GM19463 (cell line): ENCODE data around the gene PRTN3.
"Not testable (repeated sequence)": the region's sequence is repeated elsewhere in the genome, so short reads cannot be mapped to it uniquely, and the experiment has no call there.

Source experiments
- ATAC-seq: cut with Tn5 transposase; IDR thresholded peaks from one replicate; pipeline ENCODE4 v1.9.1; 2021; ENCODE audit warnings: mild to moderate bottlenecking, moderate library complexity; ENCODE audit not compliant: unreplicated experiment

PRTN3 gene

DNA sequence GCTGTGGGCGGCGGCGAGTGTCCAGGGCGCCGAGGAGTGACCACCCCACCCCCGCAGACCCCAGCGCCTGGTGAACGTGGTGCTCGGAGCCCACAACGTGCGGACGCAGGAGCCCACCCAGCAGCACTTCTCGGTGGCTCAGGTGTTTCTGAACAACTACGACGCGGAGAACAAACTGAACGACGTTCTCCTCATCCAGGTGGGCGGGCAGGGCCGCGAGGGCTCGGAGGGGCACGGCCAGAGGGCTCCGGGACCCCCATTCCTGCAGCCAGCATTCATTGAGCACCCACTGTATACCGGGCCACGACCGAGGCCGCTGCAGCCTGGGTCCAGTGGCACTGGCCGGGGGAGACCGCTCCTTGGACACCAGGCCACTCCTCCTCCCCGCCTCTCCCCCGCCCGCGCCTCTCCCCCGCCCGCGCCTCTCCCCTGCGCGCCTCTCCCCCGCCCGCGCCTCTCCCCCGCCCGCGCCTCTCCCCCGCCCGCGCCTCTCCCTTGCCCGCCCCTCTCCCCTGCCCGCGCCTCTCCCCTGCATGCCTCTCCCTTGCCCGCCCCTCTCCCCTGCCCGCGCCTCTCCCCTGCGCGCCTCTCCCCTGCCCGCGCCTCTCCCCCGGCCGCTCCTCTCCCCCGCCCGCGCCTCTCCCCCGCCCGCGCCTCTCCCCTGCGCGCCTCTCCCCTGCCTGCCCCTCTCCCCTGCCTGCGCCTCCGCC is 3.2 kb downstream of the PRTN3 start:
- no peak for ATAC-seq

DNA sequence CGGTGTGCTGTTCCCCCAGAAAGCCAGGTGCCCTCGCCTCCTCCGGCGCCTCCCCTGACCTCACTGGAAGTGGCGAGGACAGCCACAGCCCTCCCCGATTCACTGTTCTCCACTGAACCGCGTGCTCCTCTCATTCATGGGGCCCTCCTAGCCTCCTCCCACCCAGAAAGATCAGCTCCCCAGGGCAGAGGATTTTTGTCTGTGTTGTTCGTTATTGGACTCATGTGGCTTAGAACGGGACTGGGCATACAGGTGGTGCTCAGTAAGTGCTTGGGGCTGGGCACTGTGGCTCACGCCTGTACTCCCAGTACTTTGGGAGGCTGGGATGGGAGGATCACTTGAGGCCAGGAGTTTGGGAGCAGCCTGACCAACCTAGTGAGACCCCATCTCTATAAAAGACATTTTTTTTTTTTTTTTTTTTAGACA is 3.8 kb downstream of the PRTN3 start:
- ATAC-seq: no peak

DNA sequence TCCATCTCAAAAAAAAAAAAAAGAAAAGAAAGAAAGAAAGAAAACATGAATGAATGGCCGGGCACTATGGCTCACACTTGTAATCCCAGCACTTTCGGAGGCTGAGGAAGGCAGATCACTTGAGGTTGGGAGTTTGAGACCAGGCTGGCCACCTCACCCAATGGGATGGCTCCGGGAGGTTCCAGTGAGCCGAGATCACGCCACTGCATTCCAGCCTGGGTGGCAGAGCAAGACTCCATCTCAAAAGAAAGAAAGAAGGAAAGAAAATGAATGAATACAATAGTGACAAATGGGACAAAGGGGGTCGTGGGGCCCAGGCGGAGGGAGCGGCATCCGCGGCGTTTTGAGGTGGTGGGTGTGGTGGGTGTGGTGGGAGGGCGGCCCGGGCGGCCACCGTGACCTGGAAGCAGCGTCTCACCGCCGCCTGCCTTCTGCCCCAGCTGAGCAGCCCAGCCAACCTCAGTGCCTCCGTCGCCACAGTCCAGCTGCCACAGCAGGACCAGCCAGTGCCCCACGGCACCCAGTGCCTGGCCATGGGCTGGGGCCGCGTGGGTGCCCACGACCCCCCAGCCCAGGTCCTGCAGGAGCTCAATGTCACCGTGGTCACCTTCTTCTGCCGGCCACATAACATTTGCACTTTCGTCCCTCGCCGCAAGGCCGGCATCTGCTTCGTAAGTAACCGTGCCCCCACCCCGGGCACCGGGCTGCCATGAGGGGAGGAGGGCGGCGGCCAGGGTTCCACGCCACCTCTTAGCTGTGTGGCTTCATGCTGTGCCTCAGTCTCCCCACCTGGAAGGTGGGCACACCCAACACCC is 5.1 kb downstream of the PRTN3 start:
- no peak for ATAC-seq

DNA sequence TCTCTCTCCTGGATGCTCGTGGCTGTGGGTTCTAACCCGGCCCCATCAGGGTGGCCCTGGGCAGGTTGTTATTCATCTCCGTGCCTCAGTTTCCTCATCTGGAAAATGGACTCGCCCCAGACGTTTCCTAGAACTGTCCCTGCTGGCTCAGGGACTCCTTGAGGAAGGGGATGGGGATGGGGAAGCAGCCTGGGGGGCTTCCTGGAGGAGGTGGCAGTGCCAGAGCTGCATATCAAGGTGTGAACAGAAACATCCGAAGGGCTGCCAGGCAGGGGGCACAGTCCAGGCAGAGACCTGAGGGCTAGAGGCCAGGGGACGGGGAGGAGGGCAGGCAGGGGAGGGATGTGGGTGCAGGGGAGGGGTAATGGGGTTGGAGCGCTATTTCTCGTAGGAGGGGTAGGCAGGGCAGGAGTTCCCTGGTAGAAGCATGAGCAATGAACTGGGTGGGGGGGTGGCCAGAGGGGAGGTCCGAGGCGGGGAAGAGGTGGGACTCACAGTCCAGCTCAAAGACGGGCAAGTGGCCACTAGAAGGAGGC is 7.7 kb downstream of the PRTN3 start:
- ATAC-seq: no peak

DNA sequence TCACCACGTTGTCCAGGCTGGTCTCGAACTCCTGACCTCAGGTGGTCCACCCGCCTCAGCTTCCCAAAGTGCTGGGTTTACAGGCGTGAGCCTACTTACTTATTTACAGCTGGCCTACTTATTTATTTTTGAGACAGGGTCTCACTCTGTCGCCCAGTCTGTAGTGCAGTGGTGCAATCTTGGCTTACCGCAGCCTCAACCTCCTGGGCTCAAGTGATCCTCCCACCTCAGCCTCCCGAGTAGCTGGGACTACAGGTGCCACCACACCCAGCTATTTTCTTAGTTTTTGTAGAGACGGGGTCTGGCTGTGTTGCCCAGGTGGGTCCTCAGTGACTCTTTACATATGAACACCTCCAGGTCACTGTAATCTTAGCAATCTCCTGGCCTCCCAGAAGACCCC is 8.4 kb downstream of the PRTN3 start:
- not testable (repeated sequence) for ATAC-seq

DNA sequence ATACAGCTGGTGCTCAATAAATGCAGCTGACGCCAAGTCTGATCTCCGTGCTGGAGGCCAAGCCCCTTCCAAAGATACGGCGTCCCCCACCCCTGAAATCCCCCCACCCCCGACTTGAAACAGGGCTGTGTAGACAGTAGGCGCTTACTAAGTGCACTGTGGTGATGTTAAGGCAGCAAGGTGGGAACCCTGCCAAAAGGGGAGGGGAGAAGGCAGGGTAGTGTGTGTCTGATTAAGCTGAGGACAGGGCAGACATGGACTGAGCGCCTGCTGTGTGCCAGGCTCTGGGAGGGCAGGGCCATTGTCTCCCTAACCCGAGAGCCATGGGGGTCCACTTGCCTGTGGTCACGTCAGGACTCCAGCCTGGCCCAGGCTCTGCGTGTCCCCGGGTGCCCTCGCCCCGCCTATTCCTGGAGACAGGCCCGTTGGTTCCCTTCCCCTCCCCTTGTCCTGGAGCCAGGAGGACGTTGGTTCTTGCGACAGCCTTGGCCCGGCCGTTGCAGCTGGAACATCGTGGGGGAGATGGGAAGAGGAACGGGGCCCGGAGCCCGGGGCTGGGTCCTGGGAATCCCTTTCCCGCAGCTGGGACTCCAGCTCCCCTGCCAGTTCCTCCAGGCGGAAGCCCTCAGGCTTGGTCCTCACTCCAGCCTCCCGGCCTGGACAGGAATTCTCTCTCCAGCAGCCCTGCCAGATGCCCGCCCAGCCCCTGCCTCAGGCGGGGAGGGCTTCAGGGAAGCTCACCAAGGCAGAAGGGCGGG is 9.6 kb downstream of the PRTN3 start:
- ATAC-seq: no peak

DNA sequence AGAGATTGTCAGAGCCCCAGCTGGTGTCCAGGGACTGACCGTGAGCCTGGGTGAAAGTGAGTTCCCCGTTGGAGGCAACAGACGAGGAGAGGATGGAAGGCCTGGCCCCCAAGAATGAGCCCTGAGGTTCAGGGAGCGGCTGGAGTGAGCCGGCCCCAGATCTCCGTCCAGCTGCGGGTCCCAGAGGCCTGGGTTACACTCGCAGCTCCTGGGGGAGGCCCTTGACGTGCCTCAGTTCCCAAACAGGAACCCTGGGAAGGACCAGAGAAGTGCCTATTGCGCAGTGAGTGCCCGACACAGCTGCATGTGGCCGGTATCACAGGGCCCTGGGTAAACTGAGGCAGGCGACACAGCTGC is 10.2 kb downstream of the PRTN3 start:
- no peak for ATAC-seq

DNA sequence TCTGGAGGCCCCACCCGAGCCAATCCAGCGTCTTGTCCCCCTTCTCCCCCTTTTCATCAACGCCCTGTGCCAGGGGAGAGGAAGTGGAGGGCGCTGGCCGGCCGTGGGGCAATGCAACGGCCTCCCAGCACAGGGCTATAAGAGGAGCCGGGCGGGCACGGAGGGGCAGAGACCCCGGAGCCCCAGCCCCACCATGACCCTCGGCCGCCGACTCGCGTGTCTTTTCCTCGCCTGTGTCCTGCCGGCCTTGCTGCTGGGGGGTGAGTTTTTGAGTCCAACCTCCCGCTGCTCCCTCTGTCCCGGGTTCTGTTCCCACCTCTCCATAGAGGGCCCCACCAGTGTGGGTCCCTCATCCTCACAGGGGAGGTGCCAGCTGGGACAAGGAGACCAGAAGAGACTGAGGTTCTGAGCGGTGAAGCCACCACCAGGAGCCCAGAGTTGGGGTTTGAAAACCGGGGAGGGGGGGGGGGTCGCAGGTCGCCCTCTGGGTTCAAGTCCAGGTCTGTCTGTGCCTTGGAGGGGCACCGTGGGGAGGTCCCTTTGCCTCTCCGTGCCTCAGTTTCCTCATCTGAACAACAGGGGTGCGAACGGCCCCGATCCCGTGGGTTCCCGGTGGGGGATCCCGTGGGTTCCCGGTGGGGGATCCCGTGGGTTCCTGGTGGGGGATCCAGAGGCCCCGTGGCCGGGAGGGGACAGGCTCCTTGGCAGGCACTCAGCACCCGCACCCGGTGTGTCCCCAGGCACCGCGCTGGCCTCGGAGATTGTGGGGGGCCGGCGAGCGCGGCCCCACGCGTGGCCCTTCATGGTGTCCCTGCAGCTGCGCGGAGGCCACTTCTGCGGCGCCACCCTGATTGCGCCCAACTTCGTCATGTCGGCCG is 11.6 kb downstream of the PRTN3 start, which contains the start of gene ELANE:
Gene ELANE, plus strand, starts transcription at position 168 of the 878 bp plus-strand sequence. Its CDS starts 26 bp downstream, at position 194.
- ATAC-seq: no peak

DNA sequence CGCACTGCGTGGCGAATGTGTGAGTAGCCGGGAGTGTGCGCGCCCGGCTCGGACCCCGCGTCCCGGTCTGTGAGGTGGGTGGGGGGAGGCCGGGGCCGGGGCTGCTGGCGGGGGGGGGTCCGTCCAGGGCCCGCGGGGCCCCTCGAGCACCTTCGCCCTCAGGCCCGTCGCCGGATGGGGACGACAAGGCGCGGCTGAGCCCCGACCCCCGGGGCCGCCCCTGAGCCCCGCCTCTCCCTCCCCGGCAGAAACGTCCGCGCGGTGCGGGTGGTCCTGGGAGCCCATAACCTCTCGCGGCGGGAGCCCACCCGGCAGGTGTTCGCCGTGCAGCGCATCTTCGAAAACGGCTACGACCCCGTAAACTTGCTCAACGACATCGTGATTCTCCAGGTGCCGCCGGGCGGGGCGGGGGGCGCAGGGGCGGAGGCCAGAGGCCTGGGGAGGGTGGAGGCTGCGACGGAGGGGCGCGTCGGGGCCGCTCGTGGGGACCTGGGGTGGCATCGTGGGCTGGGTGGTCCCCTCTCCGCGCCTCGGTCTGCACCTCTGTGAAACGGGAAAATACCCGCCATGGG is 12.3 kb downstream of the PRTN3 start:
- ATAC-seq: no peak

DNA sequence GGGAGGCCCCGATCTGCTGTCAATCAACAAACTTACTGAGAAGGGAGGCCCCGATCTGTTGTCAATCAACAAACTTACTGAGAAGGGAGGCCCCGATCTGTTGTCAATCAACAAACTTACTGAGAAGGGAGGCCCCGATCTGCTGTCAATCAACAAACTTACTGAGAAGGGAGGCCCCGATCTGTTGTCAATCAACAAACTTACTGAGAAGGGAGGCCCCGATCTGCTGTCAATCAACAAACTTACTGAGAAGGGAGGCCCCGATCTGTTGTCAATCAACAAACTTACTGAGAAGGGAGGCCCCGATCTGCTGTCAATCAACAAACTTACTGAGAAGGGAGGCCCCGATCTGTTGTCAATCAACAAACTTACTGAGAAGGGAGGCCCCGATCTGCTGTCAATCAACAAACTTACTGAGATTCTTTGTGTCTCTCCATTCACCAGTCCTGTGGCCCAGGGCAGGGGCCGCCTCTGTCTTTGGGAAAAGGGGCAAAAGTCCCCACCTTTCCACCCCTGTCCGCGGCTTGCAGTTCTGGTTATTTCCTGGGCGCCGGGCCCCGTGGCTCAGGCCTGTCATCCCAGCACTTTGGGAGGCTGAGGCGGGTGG is 12.9 kb downstream of the PRTN3 start:
- ATAC-seq: not testable (repeated sequence)

DNA sequence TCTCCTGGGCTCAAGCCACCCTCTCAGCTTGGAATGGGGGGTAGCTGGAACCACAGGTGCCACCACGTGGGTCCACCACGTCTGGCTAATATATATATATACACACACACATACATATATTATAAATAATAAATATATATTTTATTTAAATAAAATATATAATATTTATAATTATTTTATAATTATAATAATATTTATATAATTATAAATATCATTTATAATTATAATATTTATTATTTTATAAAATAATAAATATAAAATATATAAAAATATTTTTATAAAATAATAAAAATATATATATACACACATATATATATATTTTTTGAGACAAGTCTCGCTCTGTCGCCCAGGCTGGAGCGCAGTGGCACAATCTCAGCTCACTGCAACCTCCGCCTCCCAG is 13.8 kb downstream of the PRTN3 start:
- ATAC-seq: no peak

DNA sequence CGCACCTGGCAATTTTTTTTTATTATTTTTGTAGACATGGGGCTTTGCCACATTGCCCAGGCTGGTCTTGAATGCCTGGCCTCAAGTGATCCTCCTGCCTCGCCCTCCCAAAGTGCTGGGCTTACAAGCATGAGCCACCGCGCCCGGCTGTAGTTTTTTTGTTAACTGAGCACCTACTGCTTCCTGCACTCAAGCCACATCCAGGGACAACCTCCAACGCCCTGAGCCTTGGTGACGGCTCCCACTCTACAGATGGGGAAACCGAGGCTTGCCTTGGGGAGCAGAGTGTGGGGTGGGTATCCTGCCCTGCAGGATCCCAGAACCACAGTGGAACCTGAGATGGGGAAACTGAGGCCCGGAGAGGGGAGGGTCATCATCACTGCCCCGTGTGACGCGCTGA is 14.3 kb downstream of the PRTN3 start:
- ATAC-seq: no peak

DNA sequence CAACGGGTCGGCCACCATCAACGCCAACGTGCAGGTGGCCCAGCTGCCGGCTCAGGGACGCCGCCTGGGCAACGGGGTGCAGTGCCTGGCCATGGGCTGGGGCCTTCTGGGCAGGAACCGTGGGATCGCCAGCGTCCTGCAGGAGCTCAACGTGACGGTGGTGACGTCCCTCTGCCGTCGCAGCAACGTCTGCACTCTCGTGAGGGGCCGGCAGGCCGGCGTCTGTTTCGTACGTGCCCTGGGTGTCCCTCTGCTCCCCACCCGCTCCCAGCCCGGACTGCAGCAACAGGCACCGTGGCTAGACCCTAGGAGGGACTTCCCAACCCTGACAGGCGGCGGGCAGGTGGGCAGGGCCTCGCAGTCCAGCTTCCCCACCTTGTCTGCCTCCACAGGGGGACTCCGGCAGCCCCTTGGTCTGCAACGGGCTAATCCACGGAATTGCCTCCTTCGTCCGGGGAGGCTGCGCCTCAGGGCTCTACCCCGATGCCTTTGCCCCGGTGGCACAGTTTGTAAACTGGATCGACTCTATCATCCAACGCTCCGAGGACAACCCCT is 14.8 kb downstream of the PRTN3 start:
- ATAC-seq: no peak

DNA sequence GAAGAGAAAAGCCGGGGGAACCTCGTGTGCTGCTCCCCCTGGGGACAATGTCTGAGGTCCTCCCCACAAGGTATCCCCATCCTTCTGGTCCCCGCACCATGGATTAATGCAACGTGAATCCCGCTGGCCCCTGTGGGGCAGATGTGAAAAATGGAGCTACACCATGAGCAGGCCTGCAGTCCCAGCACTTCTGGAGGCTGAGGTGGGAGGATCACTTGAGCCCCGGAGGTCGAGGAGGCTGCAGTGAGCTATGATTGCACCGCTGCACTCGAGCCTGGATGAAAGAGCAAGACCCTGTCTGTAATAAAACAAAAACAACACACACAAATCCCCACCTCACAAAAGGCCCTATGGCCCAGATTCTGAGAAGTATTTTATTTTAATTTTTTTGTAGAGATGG is 17.5 kb downstream of the PRTN3 start:
- no peak for ATAC-seq

DNA sequence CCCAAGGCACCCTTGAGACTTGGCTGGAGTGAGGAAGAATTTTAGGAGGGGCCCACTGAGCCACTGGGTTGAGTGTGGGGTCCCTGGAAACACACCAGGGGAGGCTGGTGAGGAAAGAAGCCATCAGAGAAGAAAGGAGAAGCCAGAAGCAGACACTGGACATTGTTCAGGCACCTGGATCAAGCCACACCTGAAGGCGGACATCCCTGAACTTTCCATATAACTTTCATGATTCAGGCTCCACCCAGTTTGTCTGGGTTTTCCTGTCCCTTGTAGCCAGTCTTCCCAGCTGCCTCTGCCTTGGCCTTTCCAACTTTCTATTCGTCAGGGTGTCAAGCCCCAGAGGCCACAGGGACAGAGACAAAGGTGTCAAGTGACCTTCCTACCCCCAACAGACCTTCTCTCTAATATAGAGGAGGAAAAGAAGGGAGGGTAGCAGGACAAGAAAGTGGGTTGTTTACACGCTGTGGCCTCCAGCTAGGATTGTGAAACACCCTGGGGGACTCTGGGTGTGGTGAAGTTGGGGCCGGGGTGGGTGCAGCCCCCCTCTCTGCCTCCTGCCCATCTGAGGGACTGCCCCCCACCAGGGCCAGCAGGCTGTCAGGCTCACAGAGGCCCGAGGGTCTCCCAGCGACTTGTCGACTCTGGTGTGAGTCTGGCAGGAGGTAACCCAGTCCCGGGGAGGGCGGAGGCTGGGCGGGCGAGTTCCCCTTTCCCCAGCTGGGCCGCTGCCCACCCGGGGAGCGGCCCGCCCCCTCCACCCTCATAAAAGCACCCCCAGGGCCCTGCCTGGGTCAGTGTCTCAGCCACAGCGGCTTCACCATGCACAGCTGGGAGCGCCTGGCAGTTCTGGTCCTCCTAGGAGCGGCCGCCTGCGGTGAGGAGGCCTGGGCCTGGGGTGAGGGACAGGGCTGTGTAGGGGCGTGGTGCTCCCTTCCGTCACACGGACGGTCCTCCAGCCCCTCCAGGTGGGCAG is 18.4 kb downstream of the PRTN3 start, which contains the start of gene CFD:
Gene CFD, plus strand, starts transcription at position 797 of the 976 bp plus-strand sequence. Its CDS starts 26 bp downstream, at position 823.
- ATAC-seq: no peak

DNA sequence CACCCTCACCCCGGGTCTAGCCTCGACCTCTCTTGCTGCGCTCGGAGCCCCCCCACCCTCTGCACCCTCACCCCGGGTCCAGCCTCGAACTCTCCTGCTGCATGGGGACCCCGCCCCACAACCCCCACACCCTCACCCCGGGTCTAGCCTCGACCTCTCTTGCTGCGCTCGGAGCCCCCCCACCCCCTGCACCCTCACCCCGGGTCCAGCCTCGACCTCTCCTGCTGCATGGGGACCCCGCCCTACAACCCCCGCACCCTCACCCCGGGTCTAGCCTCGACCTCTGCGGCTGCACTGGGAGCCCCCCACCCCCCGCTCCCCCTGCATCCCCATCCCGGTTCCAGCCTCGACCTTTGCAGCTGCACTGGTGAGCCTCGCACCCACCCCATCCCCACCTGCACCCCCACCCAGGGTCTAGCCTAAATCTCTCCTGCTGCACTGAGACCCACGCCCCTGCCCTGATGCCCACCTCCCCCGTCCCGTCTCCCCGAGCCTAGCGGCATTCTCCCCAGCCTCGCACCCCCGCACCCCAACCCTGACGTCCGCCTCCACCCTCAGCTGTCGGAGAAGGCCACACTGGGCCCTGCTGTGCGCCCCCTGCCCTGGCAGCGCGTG is 20.4 kb downstream of the PRTN3 start:
- no peak for ATAC-seq

DNA sequence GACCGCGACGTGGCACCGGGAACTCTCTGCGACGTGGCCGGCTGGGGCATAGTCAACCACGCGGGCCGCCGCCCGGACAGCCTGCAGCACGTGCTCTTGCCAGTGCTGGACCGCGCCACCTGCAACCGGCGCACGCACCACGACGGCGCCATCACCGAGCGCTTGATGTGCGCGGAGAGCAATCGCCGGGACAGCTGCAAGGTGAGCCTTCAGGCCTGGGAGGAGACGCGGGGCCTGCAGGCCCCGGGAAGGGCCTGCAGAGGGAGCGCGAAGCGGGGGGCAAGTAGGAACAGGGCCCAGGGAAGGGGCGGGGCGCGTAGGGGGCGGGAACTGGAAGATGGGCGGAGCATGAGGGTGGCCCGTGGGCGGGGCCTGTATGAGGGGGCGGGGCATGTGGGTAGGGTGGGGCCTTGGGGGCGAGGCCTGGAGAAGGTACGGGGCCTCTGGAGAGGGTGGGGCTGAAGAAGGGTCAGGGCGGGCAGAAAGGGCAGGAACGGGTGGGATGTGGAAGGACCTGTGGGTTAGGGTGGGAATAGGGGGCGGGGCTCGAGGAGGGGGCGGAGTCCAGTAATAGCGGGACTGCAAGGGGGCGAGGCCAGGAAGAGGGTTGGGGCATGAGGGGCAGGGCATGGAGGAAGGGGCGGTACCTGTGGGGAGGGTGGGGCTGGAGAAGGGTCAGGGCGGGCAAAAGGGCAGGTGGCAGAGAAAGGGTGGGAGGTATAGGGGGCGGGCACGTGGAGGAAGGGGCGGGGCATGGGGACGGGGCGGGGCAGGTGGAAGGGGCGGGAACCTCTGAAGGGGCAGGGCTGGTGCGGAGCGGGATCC is 21.2 kb downstream of the PRTN3 start:
- ATAC-seq: no peak
